ENCODE results near the gene MARK4.

GRCh38 chr19:45350477-45351058 lies 99.5 kb downstream of the MARK4 start:
- TF ChIP-seq, protein P1, sequence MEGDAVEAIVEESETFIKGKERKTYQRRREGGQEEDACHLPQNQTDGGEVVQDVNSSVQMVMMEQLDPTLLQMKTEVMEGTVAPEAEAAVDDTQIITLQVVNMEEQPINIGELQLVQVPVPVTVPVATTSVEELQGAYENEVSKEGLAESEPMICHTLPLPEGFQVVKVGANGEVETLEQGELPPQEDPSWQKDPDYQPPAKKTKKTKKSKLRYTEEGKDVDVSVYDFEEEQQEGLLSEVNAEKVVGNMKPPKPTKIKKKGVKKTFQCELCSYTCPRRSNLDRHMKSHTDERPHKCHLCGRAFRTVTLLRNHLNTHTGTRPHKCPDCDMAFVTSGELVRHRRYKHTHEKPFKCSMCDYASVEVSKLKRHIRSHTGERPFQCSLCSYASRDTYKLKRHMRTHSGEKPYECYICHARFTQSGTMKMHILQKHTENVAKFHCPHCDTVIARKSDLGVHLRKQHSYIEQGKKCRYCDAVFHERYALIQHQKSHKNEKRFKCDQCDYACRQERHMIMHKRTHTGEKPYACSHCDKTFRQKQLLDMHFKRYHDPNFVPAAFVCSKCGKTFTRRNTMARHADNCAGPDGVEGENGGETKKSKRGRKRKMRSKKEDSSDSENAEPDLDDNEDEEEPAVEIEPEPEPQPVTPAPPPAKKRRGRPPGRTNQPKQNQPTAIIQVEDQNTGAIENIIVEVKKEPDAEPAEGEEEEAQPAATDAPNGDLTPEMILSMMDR (IDR thresholded peaks at IDR 0.05): no peak
- no peak for TF ChIP-seq POLR2AphosphoS5 (IDR thresholded peaks at IDR 0.05)
